Calu3 (cell line): ENCODE data around the gene ZDHHC21. TPM values are rescaled to one million over a fixed set of nuclear protein-coding genes. Genes with fewer than 3 reads are reported as not detected.
"Not testable (repeated sequence)": the region's sequence is repeated elsewhere in the genome, so short reads cannot be mapped to it uniquely, and the experiment has no call there.

Source experiments
- BruUV-seq: library from RNA; stranded (reverse); fragments of 400-500 nt; replicated peaks from 2 replicates; lab custom pipeline; 2021; lab: Mats Ljungman, UMichigan
- CTCF ChIA-PET: fragments of 300-600 bp; sonication (Branson Sonifier 250); formaldehyde crosslinking; loops from one replicate; lab custom pipeline; 2022; ENCODE audit warnings: antibody characterized with exemption; lab: Charles Lee
- DNase-seq: peaks from one replicate; pipeline ENCODE4 v3.0.0; 2022
- H3K27ac Mint-ChIP-seq: one replicate; pipeline ENCODE4 v1.8.0; 2022; ENCODE audit warnings: mixed read lengths; ENCODE audit not compliant: unreplicated experiment
- H3K27me3 Mint-ChIP-seq: one replicate; pipeline ENCODE4 v1.8.0; 2022; ENCODE audit warnings: mixed read lengths; ENCODE audit not compliant: unreplicated experiment
- H3K36me3 Mint-ChIP-seq: one replicate; pipeline ENCODE4 v1.8.0; 2022; ENCODE audit warnings: mild to moderate bottlenecking, moderate library complexity, mixed read lengths; ENCODE audit not compliant: insufficient read depth, unreplicated experiment
- H3K4me1 Mint-ChIP-seq: one replicate; pipeline ENCODE4 v1.8.0; 2022; ENCODE audit warnings: mild to moderate bottlenecking, low read depth, mixed read lengths; ENCODE audit not compliant: unreplicated experiment
- H3K4me3 Mint-ChIP-seq: one replicate; pipeline ENCODE4 v1.8.0; 2022; ENCODE audit warnings: mild to moderate bottlenecking, low read depth, moderate library complexity, mixed read lengths; ENCODE audit not compliant: unreplicated experiment
- H3K9me3 Mint-ChIP-seq: one replicate; pipeline ENCODE4 v1.8.0; 2022; ENCODE audit warnings: low read depth, mixed read lengths; ENCODE audit not compliant: unreplicated experiment
- CTCF ChIP-seq: fragments of 200-600 bp; IDR thresholded peaks from one replicate; pipeline ENCODE4 v1.8.0; 2022; ENCODE audit warnings: antibody characterized with exemption; ENCODE audit not compliant: unreplicated experiment
- intact Hi-C: fragments of 100-400 bp; cut with micrococcal nuclease; formaldehyde crosslinking; loops from one replicate; pipeline ENCODE4 v1.10.0; 2022; ENCODE audit not compliant: unreplicated experiment
- total RNA-seq: library from RNA; stranded (reverse); gene quantifications from 2 replicates; pipeline ENCODE4 v1.2.3, GENCODE V29; 2022

The ZDHHC21 gene
- total RNA-seq, 1 experiment from 2014 or later = 10.6 TPM

- Mint-ChIP-seq H3K27me3 (no peaks in the 10 kb centered on the region), H3K36me3 (peaks cover 21% of the 10 kb centered on the region), H3K9me3 (no peaks in the 10 kb centered on the region), H3K4me3 (peak overlapping the region; percentile 37), H3K27ac (no peak overlapping the region), H3K4me1 (no peaks in the 10 kb centered on the region)
- no peak for DNase-seq
- no TSS peak for BruUV-seq
- no peak for TF ChIP-seq CTCF
- CTCF ChIA-PET = no interaction called here
- intact Hi-C loops = no loop called here
Observed at GRCh38 chr9:14690948-14691730, 2.1 kb downstream of the ZDHHC21 start.

DNA sequence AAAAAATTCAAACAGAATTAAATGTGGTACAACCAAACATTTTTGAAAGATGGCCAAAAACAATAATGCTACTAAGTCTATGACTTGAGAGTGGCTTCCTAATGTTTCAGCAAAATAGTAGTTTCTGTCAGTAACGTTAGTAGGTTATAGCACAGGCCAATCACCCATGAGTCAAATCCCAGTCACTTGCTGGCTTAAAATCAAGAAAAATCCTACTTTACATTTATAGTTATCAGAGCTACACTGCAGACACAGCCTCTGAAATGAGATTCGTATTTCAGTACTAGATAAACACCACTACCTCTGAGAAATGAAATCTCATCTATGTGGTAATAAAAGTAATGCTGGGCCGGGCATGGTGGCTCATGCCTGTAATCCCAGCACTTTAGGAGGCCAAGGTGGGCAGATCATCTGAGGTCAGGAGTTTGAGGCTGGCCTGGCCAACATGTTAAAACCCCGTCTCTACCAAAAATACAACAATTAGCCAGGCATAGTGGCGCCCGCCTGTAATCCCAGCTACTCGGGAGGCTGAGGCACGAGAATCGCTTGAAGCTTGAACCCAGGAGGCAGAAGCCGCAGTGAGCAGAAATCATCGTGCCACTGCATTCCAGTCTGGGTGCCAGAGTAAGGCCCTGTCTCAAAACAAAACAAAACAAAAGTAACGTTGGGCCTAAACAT is 6.1 kb downstream of the ZDHHC21 start:
- Mint-ChIP-seq H3K36me3 (peaks cover under 1% of the 10 kb centered on the region), H3K4me1 (no peaks in the 10 kb centered on the region), H3K27me3 (no peaks in the 10 kb centered on the region), H3K27ac (no peak overlapping the region), H3K4me3 (no peak overlapping the region), H3K9me3 (no peaks in the 10 kb centered on the region)
- TF ChIP-seq CTCF = no peak
- intact Hi-C loops = no loop called here
- BruUV-seq = no TSS peak
- CTCF ChIA-PET = no interaction called here
- DNase-seq = no peak

DNA sequence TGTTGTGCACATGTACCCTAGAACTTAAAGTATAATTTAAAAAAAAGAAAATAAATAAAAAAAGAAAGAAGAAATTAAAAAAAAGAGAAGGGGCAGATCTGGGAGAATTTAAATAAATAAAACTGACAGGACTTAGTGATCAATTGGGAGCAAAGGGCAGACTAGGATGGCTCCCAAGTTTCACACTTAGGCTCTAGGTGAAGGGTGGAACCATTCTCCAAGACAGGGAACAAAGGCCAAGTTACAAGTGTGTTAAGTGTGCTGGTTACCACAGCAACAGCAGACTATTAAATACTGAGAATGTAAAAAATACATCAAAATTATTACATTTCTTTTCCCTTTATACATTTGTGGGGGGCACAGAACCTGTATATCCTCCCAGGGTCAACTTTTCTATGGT is 7.1 kb downstream of the ZDHHC21 start:
- Mint-ChIP-seq H3K9me3 (no peaks in the 10 kb centered on the region), H3K36me3 (no peaks in the 10 kb centered on the region), H3K4me3 (no peak overlapping the region), H3K27ac (no peak overlapping the region), H3K4me1 (no peaks in the 10 kb centered on the region), H3K27me3 (no peaks in the 10 kb centered on the region)
- CTCF ChIA-PET = no interaction called here
- intact Hi-C loops = no loop called here
- no peak for TF ChIP-seq CTCF
- no TSS peak for BruUV-seq
- DNase-seq = no peak

- H3K27ac Mint-ChIP-seq, intact Hi-C loops, H3K27me3 Mint-ChIP-seq, H3K36me3 Mint-ChIP-seq, H3K9me3 Mint-ChIP-seq, BruUV-seq, H3K4me3 Mint-ChIP-seq, DNase-seq, H3K4me1 Mint-ChIP-seq, CTCF ChIA-PET: not testable (repeated sequence)
Observed at GRCh38 chr9:14682616-14683015, 10.6 kb downstream of the ZDHHC21 start.

DNA sequence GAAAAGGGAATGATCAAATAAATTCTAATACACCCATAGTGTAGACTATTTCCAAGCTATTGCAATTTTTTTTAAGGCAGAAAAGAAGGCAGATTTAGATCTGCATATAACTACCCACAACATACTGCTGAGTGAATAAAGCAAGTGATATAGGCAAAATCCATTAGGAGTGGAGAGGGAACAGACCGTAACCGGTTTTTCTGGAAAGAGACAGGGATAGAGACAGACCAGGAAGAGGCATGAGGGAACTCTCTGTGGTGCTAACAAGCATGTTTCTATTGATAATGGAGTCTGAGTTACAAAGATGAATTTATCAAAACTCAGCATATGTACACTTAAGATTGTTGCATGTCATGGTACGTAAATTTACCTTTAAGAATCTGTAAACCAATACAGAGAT is 14.5 kb downstream of the ZDHHC21 start:
- intact Hi-C loops = no loop called here
- Mint-ChIP-seq H3K4me3 (no peak overlapping the region), H3K27me3 (no peaks in the 10 kb centered on the region), H3K4me1 (no peaks in the 10 kb centered on the region), H3K9me3 (no peaks in the 10 kb centered on the region), H3K36me3 (no peaks in the 10 kb centered on the region), H3K27ac (no peak overlapping the region)
- no peak for DNase-seq
- no TSS peak for BruUV-seq
- CTCF ChIA-PET = no interaction called here
- no peak for TF ChIP-seq CTCF
